Activated T-cell treated with anti-CD3 and anti-CD28 coated beads, Interleukin-2, amount 50 U/mL, for 48 hours (primary cell): ENCODE measurements around the gene GGT6.

Experiments
- DNase-seq, 2 experiments: peaks; one replicate each; pipeline ENCODE4 v3.0.0-alpha.2; 2020

Gene GGT6

GRCh38 chr17:4573115-4573514 lies 12.7 kb upstream of the GGT6 start:
- DNase-seq: no peak

- no peak for DNase-seq
Measured at GRCh38 chr17:4572131-4572530, 11.8 kb upstream of the GGT6 start.

- no peak for DNase-seq
Measured at GRCh38 chr17:4569591-4569990, 9.2 kb upstream of the GGT6 start.

GRCh38 chr17:4566785-4567184 lies 6.4 kb upstream of the GGT6 start:
- peak; percentile 72 for DNase-seq

- DNase-seq: peak; percentile 64 to 68
Measured at GRCh38 chr17:4565209-4566141, 5.1 kb upstream of the GGT6 start.

GRCh38 chr17:4562015-4562969 lies 1.9 kb upstream of the GGT6 start:
- DNase-seq: no peak

GRCh38 chr17:4560837-4561256 lies 470 bp upstream of the GGT6 start:
- no peak for DNase-seq

- DNase-seq: no peak
Measured at GRCh38 chr17:4559966-4560365, 411 bp downstream of the GGT6 start.

- no peak for DNase-seq
Measured at GRCh38 chr17:4559139-4559791, 1.1 kb downstream of the GGT6 start.

GRCh38 chr17:4558347-4558971 lies 1.9 kb downstream of the GGT6 start:
- no peak for DNase-seq

- no peak for DNase-seq
Measured at GRCh38 chr17:4557626-4558346, 2.6 kb downstream of the GGT6 start.

GRCh38 chr17:4556996-4557395 lies 3.4 kb downstream of the GGT6 start:
- DNase-seq: no peak

- no peak for DNase-seq
Measured at GRCh38 chr17:4555873-4556759, 4.3 kb downstream of the GGT6 start.

GRCh38 chr17:4554997-4555799 lies 5.2 kb downstream of the GGT6 start, which contains the start of gene MYBBP1A:
Gene MYBBP1A (minus strand): TSS chr17:4555384. CDS start chr17:4555324, 60 bp downstream.
- DNase-seq: peak; percentile 96 to 98

- DNase-seq: no peak
Measured at GRCh38 chr17:4554441-4554996, 5.9 kb downstream of the GGT6 start.

- DNase-seq: no peak
Measured at GRCh38 chr17:4553669-4554068, 6.7 kb downstream of the GGT6 start.

GRCh38 chr17:4551796-4552525 lies 8.4 kb downstream of the GGT6 start:
- no peak for DNase-seq

GRCh38 chr17:4551141-4551540 lies 9.2 kb downstream of the GGT6 start:
- peak; percentile 49 to 51 for DNase-seq
